Umbilical cord (tissue), 2 donors: Measurements from ENCODE around the gene MAN1C1. TPM values are rescaled to one million over a fixed set of nuclear protein-coding genes. Genes with fewer than 3 reads are reported as not detected.
A peak's percentile ranks its signal among the peaks of the same experiment; 100 is the strongest.

Source experiments
- DNase-seq: peaks from one replicate; pipeline ENCODE4 v3.0.0-alpha.2; 2015; ENCODE audit warnings: low spot score
- total RNA-seq: library from RNA; depleted of rRNA; stranded (reverse); fragments of >200 nt; gene quantifications from one replicate; pipeline ENCODE4 v1.2.3, GENCODE V29; 2014; ENCODE audit warnings: low replicate concordance; ENCODE audit not compliant: insufficient read depth

Gene MAN1C1
- total RNA-seq, 1 donor from 2014 or later = 16.9 TPM

DNA sequence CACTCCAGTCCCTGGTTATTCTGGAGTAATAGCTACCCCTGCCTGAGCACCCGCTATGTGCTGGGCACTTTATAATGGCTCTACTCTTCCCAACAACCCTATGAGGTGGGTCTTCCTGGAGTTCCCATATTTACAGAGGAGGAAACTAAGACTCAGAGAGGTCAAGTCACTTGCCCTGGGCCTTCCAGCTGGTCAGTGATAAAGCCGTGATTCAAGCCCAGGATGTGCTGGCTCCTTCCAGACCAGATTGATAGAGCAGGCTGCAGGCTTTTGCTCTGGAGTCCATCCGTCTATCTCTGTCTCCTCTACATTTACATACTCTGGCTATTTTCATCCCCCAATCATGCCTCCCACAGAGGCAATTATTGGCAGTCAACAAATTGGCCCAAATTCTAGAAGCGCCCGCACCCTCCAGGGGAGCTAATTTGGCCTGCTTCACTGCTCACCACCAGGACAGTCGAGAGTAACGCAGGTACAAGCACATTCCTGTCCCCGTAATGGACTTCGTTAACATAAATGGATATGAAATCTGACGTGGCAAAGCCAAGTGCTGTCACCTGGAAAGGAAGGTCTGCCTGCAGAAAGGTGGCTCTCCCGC is 143.6 kb downstream of the MAN1C1 start:
- no peak for DNase-seq

DNA sequence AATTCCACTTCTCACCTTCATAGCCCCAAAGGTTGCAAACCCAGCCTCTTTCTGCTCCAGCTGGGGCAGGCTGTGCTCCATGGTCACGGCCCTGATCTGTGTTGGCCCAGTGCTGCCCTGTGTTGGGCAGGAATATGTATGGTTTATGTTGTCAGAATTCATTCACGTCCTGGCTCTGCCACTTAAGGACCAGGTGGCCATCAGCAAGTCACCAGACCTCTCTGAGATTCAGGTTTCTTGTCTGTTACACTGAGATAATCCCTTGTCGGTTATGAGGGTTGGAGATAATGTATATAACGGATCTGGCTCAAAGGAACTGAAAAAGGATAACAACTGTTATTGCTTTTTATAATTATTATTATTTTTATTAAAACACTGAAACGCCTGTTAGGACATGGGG is 144.3 kb downstream of the MAN1C1 start:
- DNase-seq = no peak

DNA sequence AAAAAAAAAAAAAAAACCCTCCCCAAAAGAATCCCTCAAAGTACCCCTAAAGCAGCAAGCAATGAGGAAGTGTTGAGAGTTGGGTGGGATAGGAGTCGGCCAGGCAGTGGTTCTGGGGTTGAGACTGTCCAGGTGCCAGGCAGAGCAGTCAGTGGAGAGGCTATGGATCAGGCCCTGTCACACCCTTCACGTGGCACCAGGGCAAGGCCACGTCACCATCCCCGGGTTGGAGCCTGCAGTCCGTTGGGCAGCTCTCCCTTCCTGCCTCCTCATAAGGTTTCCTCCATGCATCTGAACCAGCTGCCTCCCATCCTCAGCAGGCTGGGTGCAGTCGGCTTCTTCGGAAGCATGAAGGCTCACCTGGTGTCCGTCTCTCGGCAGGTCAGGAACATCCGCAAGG is 146.9 kb downstream of the MAN1C1 start:
- DNase-seq = no peak

DNA sequence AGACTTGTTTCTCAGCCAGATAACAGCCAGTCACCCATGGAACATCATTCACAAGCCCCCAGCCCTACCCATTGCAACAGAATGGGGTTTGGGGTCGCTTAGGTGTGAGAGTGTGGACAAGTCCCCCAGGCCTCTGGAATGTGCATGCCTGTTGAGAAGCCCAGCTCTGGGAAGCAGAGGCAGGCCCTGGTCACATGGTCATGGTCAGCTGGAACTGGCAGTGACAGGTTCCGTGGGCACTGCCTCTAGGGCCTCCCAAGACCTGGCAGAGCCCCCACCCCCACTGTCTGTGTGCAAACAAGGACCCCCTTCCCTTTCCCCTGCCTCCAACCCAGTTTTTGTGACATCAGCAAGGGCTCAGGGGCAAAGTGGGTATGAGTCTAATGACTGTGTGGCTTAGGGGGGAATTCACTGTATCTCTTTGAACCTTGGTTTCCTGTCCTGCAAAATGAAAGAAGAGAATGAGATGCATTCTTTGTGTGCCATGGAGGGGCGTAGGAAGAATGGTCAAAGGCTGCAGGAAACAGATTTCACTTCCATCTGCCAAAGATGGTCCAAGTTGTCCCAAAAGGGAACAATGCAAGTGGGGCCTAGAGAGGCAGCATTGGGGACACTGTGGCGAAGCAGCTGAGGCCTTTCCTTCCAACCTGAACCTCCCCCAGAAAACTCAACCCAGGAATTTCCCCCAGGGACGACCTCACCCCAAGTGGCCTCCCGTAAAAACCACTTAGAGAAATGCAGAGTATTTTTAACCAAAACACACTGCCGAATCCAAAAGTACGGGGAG is 148.7 kb downstream of the MAN1C1 start:
- DNase-seq = no peak

DNA sequence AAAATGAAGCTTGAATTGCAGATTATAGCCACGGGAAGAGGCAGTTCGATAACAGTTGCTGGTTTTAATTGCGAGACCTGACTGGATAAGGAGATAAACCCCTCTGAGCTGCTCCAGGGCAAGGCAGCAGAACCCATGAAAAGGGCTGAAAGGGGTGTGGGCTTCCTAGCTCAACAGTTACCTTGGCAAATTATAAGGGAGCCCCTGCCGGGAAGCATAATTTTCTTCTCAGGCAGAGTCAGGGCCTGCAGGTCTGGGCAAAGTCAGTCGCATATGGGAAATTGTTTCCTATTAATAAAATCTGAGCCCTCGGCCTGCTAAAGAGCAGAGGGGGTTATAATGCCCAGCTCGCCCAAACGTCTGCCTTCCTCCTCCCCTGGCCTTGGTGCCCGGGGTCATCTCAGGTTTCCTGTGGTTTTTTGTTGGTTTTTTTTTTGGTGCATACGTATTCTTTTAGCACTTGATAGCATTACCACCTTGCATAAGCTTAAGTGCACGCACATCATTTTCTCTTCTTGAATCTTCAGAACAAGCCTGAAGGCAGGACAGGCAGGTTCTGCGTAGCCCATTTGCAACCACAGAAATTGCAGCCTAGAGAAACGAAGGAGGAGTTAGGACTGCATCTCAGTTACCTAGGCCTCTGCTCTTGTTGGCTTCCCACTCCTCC is 149.5 kb downstream of the MAN1C1 start:
- no peak for DNase-seq

DNA sequence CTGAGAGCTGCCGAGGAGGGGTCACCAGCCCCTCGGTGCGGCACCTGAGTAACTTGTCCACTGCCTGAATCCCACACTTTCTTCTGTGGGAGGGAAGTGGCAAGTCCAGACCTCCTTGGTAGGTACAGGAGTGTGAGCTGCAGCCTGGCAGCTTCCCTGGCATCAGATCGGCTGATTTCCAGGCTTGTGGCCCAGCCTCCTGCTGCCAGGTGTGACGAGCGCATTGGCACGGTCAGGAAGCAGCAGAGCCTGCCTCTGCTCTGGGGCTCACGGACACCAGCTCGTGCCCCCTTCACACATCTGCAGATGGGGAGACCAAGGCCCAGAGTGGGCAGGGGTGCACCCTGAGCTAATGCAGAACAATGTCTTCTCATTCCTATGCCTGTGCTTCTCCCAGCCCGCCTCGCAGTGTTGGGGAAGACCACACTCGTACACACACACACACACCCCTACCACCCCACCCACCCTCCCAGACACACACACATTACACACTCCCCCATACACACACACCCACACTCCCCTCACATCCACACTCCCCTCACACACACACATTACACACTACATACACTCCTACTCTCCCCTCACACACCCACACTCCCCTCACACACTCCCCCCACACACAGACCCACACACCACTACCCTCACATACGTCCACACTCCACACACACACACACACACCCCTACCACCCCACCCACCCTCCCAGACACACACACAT is 150.3 kb downstream of the MAN1C1 start:
- DNase-seq = no peak

DNA sequence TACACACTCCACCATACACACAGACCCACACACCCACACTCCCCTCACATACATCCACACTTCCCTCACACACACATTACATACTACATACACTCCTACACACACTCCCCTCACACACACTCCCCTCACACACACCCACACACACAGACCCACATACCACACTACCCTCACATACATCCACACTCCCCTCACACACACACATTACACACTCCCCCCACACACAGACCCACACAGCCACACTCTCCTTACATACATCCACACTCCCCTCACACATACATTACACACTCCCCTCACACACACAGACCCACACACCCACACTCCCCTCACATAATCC is 150.8 kb downstream of the MAN1C1 start:
- DNase-seq = no peak

DNA sequence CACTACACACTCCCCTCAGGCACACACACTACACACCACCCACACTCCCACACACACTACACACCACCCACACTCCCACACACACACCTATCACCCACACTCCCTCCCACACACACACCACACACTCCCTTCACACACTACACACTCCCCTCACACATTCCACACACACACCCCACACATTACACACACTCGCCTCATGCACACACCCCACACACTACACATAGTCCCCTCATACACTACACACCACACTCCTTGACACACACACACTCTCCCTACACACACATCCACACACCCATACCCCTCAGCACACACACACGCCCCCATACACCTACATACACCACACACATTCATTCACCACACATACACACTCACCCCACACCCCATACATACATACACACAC is 152.4 kb downstream of the MAN1C1 start:
- no peak for DNase-seq

DNA sequence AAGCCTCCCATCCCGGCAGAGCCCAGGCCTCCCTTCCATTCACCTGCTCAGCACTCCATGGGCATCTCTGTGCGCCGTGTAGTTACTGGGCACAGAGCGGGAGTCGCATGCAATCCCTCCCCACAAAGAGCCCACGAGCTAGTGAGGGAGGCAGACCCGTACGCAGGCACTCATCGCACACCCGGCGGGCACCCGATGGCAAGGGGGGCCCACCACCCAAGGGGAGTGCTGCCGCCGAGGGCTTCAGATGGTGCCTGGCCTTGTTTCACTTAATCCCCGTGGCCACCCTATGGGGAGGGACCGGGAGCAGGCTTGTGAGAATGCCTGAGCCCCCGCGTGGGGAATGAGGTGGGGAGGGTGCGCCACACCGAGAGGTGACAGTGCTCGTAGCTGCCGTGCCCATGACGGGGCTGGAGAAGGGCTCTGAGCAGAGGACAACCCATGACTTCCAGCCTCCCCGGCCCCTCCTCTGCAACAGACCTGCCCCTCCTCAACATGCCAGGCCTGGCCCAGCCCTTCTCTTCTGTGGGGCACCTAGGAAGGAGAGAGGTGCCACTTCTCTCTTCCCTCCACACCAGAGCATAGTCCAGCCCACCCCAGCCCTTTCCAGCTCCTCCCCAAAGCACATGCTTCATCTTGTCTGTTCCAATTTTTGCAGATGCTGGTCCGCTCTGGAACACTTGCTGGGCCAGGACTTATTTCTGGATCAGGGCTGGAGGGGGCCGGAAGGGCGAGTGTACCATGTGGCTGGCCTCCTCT is 153.2 kb downstream of the MAN1C1 start:
- no peak for DNase-seq

DNA sequence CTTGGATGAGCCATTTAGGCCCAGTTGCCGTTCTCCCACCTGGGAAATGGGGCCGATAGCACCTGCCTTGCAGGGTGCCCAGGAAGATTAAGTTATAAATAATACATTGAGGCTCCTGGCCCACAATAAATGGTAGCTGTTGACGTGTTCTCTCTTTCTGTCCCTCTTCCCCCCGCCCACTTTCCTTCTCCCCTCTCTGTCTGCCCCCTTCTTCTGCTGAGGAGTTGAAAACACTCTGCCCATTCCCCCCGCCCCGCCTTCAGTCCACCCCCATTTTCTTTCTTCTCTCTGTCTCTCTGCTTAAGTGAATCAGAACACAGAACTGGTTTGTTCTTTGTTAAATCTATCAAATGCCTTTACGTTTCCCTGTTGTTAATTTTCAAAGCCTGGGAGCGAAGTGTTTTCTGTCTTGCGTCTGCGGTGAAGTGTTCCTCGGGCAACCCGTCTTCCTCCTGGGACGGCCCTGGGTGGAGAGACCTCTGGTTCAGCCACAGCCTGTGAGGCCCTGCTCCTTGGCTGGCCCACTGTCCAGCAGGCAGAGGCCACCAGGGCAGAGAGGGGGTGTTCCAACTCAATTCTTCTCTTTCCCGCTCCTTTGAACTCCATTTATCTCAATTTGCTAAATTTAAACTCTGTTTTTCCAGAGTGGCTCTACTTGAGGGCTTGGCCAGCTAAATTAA is 154.1 kb downstream of the MAN1C1 start:
- DNase-seq = no peak

DNA sequence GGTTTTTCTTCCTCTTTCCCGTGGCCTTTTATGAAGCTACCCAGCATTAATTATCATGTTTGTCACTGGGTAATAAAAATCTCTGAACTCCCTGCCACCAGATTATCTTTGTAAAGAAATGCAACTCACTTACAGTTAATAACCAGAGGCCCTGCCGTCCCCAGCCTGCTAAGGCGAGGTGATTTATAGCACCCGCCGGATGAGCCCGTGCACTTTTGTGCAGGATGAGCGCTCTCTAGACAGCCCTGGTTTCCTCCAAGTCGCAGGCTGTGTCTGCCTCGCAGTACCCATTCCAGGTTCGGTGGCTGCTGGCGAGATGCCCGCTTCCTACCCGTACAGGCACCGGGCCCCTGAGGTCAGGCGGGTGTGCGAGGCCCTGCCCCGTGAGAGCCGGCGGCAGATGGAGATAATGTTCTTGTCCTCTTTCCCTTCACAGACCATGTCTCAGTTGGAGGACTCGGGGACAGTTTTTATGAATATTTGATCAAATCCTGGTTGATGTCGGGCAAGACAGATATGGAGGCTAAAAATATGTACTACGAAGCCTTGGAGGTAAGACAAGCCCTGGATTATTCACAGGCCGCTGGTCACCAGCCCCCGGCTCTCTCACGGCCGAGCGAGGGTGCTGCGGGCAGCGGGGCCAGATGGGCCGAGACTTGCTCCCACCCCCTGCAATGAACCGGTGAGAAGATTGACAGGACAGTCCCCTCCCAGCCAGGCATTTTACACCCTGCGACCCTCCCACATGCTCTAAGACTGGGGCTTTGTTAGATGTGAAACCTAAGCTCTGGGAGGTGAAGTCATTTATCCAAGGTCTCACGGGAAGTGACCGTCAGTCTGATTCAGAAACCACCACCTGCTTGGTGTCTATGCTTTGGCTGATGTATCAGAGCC is 154.9 kb downstream of the MAN1C1 start:
- peak; percentile 86 for DNase-seq

DNA sequence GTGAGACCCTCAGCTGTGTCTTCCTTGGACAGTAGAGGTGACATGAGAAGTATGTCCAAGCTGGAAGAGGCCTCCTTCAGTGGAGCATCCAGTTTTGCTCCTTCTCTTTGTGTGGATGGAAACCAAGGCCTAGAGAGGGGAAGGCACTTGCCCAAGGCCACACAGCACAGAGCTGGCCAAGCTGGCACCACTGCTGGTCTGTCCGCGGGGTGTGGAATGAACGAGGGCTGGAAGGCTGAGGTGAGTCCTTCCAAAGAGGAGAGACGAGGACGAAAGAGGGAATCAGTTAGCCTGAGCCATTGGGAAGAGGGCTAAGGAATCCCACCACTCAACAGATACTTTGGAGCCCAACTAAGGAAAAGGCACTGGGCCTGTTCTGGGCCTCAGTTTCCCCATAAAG is 155.6 kb downstream of the MAN1C1 start:
- no peak for DNase-seq

DNA sequence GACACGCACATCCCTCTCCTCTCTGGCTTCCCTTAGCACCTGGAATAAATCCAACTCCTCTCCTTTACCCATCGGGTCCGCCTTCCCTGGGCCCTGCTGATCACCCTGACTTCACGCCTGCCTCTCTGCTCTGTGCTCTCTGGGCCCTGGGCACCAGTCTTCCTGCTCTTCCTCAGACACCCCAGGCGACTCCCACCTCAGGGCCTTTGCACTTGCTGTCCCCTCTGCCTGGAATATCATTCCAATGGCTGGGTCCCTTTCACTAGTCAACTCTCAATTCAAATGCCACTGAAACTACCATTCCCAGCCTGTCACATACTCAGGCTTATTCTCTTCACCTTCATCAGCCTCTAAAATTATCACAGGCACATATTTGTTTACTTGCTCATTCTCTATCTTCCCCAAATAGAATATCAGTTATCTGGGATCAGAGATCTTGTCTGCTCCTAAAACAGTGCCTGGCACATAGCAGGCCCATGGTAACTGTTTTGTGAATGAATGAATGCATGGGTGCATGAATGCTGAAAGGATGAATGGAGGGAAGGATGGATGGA is 156.2 kb downstream of the MAN1C1 start:
- no peak for DNase-seq

DNA sequence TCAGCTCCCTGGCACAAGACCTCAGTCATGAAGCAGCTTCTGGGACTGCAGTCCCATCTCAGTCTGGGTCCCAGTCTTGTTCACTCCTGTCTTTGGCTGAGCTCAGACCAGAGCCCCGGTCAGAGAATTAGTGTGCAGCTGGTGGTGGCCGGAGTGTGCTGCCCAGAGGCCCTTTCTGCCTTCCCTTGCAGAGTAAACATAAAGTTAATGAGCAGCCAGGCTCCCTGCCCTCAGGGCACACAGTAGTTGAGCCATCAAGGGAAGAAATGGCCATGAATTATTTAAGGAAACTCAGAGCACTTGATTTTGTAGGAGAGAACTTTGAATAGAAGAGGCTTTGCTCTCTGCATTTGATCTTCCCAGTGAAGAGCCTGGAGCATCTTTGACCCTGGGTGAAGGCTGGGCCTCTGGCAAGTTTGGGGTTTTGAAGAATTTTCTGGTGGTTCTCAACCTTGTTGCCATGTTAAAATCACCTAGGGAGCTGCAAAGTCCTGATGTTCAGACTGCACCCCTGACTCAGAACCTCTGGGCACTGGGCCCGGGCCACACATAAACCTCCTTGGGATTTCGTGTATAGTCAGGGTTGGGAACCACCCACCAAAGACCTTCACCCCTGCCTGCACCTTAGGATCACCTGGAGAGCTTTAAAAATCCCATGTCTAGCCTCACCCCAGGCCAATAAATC is 157.0 kb downstream of the MAN1C1 start:
- no peak for DNase-seq

DNA sequence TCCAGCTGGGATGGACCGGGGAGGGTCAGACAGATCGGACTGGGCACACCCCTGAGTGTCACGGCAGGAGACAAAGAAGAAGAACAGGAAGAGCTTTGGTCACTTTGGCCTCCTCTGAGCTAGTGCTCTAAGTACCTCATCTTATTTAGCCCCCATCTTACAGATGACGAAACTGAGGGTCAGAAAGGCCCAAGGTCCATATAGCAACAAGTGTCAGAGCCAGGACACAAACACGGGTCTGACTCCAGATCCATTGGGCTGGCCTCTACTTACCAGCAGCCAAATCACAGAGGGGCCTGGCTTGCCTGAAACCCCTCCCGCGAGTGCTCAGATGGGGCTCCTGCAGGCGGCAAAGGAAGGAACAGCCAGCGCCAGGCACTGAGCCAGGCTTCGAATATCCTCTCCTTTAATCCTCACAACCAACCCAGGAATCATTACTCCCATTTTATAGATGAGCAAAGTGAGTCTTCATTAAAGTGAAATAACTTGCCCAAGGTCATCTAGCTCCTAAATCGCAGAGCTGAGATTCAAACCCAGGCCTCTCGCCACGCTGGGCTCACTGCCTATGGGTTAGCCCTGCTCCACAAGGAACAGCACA is 157.7 kb downstream of the MAN1C1 start:
- no peak for DNase-seq

DNA sequence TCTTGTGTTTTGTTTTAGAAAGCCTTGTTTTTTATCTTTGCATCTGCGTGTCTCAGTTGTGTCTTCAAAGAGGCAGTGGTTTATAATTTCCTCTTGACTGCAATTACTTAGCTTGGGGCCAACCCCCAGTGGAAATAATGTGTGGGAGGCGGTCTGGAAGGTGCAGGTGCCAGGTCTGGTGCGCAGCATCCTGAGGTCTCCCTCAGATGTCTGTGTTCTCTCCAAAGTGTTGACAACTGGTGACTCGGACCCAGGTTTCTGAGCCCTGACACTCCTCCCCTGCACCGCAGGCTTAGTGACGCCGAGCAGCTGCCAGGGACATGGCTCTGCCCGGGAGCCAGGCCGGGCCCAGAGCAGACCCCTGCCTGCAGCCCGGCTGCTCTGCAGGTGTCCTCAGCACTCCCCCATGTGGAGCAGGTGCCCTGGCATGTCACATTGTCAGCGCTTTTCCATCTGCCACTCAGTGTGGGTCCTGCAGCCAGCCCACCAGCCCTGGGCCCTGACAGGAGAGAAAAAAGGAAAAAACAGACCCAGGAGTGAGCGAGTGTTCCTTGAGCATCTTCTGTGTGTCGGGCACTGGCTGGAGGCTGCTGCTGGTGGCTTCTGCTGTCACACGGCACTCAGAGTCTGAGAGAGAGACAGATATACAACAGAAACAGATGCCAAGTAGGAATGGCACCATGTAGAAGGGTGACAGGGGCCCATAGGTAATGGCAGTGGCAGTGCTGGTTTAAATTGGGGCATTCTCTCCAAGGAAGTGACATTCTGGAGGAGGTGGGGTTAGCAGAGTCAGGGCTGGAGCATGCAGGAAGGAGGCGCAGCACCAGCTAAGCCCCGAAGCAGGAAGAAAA is 158.6 kb downstream of the MAN1C1 start:
- DNase-seq = no peak

DNA sequence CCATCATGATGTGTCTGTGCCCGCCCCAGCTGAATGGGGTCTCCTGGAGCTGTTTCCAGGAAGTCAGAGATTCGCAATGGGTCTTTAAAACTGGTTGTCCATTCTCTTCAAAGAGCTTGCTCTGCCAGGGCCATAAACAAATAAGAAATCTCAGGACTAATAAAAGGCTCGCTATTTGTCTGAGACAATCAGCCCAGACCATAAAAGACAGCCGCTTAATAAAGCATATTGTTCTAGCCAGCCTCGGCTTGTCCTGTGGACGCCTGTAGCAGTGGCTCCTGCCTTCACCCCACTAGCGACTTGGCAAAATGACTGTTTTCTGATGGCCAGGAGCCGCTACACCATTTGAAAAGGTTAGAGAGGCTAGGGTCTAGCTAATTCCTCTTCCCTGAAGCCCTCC is 162.8 kb downstream of the MAN1C1 start:
- DNase-seq = no peak

DNA sequence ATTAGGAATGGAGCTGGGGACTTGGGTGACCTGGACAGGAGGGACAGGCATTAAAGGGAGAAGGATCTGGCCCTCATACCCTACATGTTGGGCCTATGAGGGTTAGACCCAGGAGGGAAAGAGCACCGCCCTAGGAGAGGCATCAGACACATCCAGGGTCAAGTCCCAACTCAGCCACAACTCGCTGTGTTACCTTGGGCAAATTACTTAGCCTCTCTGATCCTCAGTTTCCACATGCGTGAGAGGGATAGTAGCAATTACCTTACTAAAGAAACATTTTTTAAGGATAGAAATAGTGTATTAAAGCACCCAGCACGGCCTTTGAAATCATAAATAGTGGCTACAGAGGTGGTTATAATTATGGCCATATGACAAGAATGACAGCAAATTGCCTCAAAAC is 163.3 kb downstream of the MAN1C1 start:
- no peak for DNase-seq
